ENCODE data around the gene MAPK7. TPM values are rescaled to one million over a fixed set of nuclear protein-coding genes. Genes with fewer than 3 reads are reported as not detected.

Gene MAPK7
- total RNA-seq, 1 experiment from 2014 or later: 20.8 TPM

DNA sequence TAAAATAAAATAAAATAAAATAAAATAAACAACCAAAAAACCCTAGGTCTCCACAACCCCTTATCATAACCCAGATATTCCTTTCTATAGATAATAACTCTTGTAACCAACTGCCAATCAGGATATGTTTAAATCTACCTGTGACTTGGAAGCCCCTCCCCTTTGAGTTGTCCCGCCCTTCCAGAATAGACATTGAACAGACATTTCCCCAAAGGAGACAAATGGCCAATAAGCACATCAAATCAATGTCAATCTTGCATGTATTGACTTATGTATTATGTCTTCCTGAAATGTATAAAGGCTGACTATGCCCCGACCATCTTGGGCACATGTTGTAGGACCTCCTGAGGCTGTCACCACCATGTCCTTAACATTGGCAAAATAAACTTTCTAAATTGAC, 1.5 kb upstream of the MAPK7 start:
- peak overlapping the region; percentile 99 for H3K4me3 Mint-ChIP-seq (ENCODE audit: unreplicated experiment)
- H3K36me3 Mint-ChIP-seq (ENCODE audit: insufficient read depth, unreplicated experiment): peaks cover 51% of the 10 kb centered on the region
- H3K36me3 ChIP-seq (ENCODE audit: control insufficient read depth, insufficient read depth, low read length): no peaks in the 10 kb centered on the region; the same call in 1 of the 2 replicates
- H3K27ac Mint-ChIP-seq (ENCODE audit: unreplicated experiment): peak overlapping the region; percentile 96
- no peaks in the 10 kb centered on the region for H3K27me3 ChIP-seq (replicated peaks; ENCODE audit: control insufficient read depth, insufficient read depth, low read length)
- H3K4me1 ChIP-seq: peaks cover 11% of the 10 kb centered on the region
- H3K4me1 Mint-ChIP-seq (ENCODE audit: low read depth, unreplicated experiment): peaks cover 6% of the 10 kb centered on the region
- TF ChIP-seq, protein P1, sequence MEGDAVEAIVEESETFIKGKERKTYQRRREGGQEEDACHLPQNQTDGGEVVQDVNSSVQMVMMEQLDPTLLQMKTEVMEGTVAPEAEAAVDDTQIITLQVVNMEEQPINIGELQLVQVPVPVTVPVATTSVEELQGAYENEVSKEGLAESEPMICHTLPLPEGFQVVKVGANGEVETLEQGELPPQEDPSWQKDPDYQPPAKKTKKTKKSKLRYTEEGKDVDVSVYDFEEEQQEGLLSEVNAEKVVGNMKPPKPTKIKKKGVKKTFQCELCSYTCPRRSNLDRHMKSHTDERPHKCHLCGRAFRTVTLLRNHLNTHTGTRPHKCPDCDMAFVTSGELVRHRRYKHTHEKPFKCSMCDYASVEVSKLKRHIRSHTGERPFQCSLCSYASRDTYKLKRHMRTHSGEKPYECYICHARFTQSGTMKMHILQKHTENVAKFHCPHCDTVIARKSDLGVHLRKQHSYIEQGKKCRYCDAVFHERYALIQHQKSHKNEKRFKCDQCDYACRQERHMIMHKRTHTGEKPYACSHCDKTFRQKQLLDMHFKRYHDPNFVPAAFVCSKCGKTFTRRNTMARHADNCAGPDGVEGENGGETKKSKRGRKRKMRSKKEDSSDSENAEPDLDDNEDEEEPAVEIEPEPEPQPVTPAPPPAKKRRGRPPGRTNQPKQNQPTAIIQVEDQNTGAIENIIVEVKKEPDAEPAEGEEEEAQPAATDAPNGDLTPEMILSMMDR (IDR thresholded peaks at IDR 0.05; ENCODE audit: insufficient read depth in 1 of 2, low read depth in 1 of 2, low read length in 1 of 2, severe bottlenecking in 1 of 2, unreplicated experiment in 1 of 2): no peak
- H3K4me3 ChIP-seq (ENCODE audit: low read depth, low read length): peak overlapping the region; percentile 61
- ChIA-PET CTCF (interaction anchor here (1.2 to 2.5 kb wide), 3 partner anchors 12 to 271 kb away, joined by 4 to 69 read pairs (median 10); partner anchors contain the start of genes ALDH3A2 and B9D1), POLR2A (interaction anchor here (0.7 to 1.8 kb wide), 4 partner anchors 9 to 300 kb away, joined by 7 to 30 read pairs (median 11); partner anchors contain the start of gene B9D1)
- H3K9me3 Mint-ChIP-seq (ENCODE audit: unreplicated experiment): no peaks in the 10 kb centered on the region
- H3K9me3 ChIP-seq: no peaks in the 10 kb centered on the region
- no peaks in the 10 kb centered on the region for H3K27me3 Mint-ChIP-seq (ENCODE audit: insufficient read depth, unreplicated experiment)
- BruUV-seq (replicated peaks): no TSS peak
- peak in 1 of 2 experiments; percentile 28 for DNase-seq
- intact Hi-C loops (cut with micrococcal nuclease; ENCODE audit: unreplicated experiment): loop anchor here (5.0 kb wide), 2 partner anchors 55 to 70 kb away; no protein-coding TSS in a partner anchor

DNA sequence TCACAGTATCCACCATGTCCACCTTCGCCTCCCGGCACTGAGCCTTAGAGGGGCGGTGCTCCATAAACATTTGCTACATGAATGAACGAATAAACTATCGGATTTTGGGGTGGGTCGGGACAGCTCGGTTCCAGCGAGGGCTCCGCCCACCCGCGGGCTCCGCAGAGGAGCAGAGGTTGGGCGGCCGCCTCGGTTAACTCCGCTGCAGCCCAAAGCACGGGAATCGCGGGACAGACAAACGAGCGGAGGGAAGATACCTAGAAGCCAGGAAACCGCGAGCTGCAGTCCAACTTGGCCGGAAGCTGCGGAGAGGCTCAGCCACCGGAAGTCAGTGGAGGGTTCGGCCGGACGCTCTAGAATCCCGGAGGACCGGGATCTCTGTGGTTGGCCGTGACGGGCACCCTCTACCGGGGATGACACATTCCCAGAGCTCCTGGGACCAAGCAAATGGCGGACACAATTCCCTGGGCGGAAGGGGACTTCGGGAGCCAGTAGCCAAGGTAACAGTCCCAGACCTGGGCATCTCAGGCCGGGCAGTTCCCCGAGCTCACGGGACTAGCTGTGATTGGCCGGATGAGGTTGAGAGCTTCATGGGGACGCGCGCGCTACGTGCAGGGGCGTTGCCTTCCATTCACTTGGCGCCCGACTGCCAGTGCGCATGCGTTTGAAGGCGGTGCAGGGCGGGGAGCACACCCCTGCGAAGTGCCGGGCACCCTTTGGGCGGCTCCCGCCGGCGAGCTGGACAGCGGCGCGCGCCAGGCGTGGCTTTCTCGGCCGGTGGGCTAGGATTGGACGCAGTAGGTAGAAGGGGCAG, 489 bp upstream of the MAPK7 start:
- DNase-seq: peak; percentile 99
- Histone ChIP-seq H3K4me3 (ENCODE audit: low read depth, low read length) (peak overlapping the region; percentile 80), H3K9me3 (no peaks in the 10 kb centered on the region)

More for the DNA sequence above, 489 bp upstream of the MAPK7 start:
- intact Hi-C loops (cut with micrococcal nuclease; ENCODE audit: unreplicated experiment): loop anchor here (1.0 to 5.0 kb wide), 3 partner anchors 16 to 69 kb away; partner anchors contain the start of gene B9D1
- peaks cover under 1% of the 10 kb centered on the region; the same call in 1 of the 2 replicates for H3K36me3 ChIP-seq (ENCODE audit: control insufficient read depth, insufficient read depth, low read length)
- CTCF ChIA-PET: interaction anchor here (0.6 to 2.5 kb wide), 9 partner anchors 10 to 371 kb away, joined by 3 to 69 read pairs (median 4); partner anchors contain the start of genes ALDH3A2 and B9D1
- H3K9me3 Mint-ChIP-seq (ENCODE audit: unreplicated experiment): no peaks in the 10 kb centered on the region
- no peaks in the 10 kb centered on the region for H3K27me3 Mint-ChIP-seq (ENCODE audit: insufficient read depth, unreplicated experiment)
- peak overlapping the region; percentile 99 for H3K4me3 Mint-ChIP-seq (ENCODE audit: unreplicated experiment)
- H3K4me1 ChIP-seq: peaks cover 11% of the 10 kb centered on the region
- H3K27me3 ChIP-seq (replicated peaks; ENCODE audit: control insufficient read depth, insufficient read depth, low read length): no peaks in the 10 kb centered on the region
- peaks cover 6% of the 10 kb centered on the region for H3K4me1 Mint-ChIP-seq (ENCODE audit: low read depth, unreplicated experiment)
- no TSS peak for BruUV-seq (replicated peaks)
- peaks cover 51% of the 10 kb centered on the region for H3K36me3 Mint-ChIP-seq (ENCODE audit: insufficient read depth, unreplicated experiment)
- TF ChIP-seq, protein P1 (IDR thresholded peaks at IDR 0.05; ENCODE audit: insufficient read depth in 1 of 2, low read depth in 1 of 2, low read length in 1 of 2, severe bottlenecking in 1 of 2, unreplicated experiment in 1 of 2): peak in 1 of 2 experiments; percentile 4
- POLR2A ChIA-PET: interaction anchor here (0.5 to 1.8 kb wide), 17 partner anchors 8 to 401 kb away, joined by 3 to 30 read pairs (median 4); partner anchors contain the start of genes ALDH3A2 and B9D1
- H3K27ac Mint-ChIP-seq (ENCODE audit: unreplicated experiment): peak overlapping the region; percentile 96
